ENCODE measurements around the gene TM9SF3.

DNA sequence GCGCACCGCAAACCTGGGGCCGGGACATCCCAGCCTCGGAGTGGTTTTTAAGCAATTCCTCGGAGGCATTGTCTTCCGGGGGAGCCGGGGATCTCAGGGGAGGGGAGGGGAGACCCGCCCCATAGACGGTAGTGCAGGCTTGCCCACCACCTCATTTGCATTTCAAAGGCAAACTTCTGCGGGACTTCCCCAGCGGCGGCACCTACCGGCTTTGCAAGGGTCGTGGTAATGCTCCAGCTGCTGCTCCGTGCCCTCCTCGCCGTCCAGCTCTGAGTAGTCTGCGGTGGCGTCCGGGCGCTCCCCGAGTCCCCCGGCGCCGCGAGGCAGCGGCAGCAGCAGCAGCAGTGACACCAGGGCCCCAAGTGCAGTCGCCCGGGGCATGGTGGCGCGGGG lies 73.5 kb downstream of the TM9SF3 start:
- TF ChIP-seq, protein P1, sequence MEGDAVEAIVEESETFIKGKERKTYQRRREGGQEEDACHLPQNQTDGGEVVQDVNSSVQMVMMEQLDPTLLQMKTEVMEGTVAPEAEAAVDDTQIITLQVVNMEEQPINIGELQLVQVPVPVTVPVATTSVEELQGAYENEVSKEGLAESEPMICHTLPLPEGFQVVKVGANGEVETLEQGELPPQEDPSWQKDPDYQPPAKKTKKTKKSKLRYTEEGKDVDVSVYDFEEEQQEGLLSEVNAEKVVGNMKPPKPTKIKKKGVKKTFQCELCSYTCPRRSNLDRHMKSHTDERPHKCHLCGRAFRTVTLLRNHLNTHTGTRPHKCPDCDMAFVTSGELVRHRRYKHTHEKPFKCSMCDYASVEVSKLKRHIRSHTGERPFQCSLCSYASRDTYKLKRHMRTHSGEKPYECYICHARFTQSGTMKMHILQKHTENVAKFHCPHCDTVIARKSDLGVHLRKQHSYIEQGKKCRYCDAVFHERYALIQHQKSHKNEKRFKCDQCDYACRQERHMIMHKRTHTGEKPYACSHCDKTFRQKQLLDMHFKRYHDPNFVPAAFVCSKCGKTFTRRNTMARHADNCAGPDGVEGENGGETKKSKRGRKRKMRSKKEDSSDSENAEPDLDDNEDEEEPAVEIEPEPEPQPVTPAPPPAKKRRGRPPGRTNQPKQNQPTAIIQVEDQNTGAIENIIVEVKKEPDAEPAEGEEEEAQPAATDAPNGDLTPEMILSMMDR (IDR thresholded peaks at IDR 0.05; ENCODE audit: poor library complexity): no peak
- TF ChIP-seq EZH2 (IDR thresholded peaks at IDR 0.05; ENCODE audit: borderline replicate concordance) (no peak), EZH2phosphoT487 (IDR thresholded peaks at IDR 0.05; ENCODE audit: low read depth, severe bottlenecking, unreplicated experiment) (no peak)
